ENCODE data around the gene BANF1. TPM values are rescaled to one million over a fixed set of nuclear protein-coding genes. Genes with fewer than 3 reads are reported as not detected.

BANF1 gene
- total RNA-seq, 4 donors from 2014 or later = 27.9 to 79.7 (median 34.0) TPM

- TF ChIP-seq POLR2AphosphoS5 (IDR thresholded peaks at IDR 0.05) (no peak), POLR2A (IDR thresholded peaks at IDR 0.05) (no peak), CTCF (IDR thresholded peaks at IDR 0.05) (no peak), EP300 (IDR thresholded peaks at IDR 0.05; ENCODE audit: low read depth) (no peak)
- Histone ChIP-seq H3K27me3 (no peaks in the 10 kb centered on the region), H3K27ac (no peak overlapping the region), H3K36me3 (no peaks in the 10 kb centered on the region), H3K9me3 (no peaks in the 10 kb centered on the region), H3K4me3 (no peak overlapping the region), H3K4me1 (peaks cover 0 to 7% (median 2%) of the 10 kb centered on the region in 4 donors)
- in situ Hi-C loops (cut with MboI; ENCODE audit: low pct_ligation_motif_present in 1 of 4, low pct_unique_long_range_greater_than_20kb in 1 of 4, low sequenced_read_pairs in 3 of 4) = no loop called here
- intact Hi-C loops (cut with DNase I; ENCODE audit: low total_unique reads) = no loop called here
- 90 to 97% methylated on average over 2 to 81 of the region's 81 CpGs for WGBS, 2 donors (ENCODE audit: low coverage in 1 of 2)
- DNase-seq = no peak
Observed at GRCh38 chr11:66042227-66042995, 40.1 kb downstream of the BANF1 start.

- in situ Hi-C loops (cut with MboI; ENCODE audit: low pct_ligation_motif_present in 1 of 4, low pct_unique_long_range_greater_than_20kb in 1 of 4, low sequenced_read_pairs in 3 of 4) = no loop called here
- Histone ChIP-seq H3K27me3 (peaks cover 6% of the 10 kb centered on the region), H3K4me1 (peaks cover 0 to 7% (median 2%) of the 10 kb centered on the region in 4 donors), H3K9me3 (no peaks in the 10 kb centered on the region), H3K36me3 (no peaks in the 10 kb centered on the region), H3K27ac (no peak overlapping the region), H3K4me3 (no peak overlapping the region)
- TF ChIP-seq EP300 (IDR thresholded peaks at IDR 0.05; ENCODE audit: low read depth) (no peak), POLR2AphosphoS5 (IDR thresholded peaks at IDR 0.05) (no peak), POLR2A (IDR thresholded peaks at IDR 0.05) (no peak), CTCF (IDR thresholded peaks at IDR 0.05) (no peak)
- intact Hi-C loops (cut with DNase I; ENCODE audit: low total_unique reads) = no loop called here
- no peak for DNase-seq
- 96 to 98% methylated on average over 13 to 88 of the region's 88 CpGs for WGBS, 2 donors (ENCODE audit: low coverage in 1 of 2)
Observed at GRCh38 chr11:66042996-66043906, 40.9 kb downstream of the BANF1 start.

- no peak overlapping the region for H3K27ac ChIP-seq
- H3K27me3 ChIP-seq = peaks cover 18% of the 10 kb centered on the region
- peaks cover 0 to 7% (median 4%) of the 10 kb centered on the region in 4 donors for H3K4me1 ChIP-seq
- H3K4me3 ChIP-seq = no peak overlapping the region
- intact Hi-C loops (cut with DNase I; ENCODE audit: low total_unique reads) (no loop called here), in situ Hi-C loops (cut with MboI; ENCODE audit: low pct_ligation_motif_present in 1 of 4, low pct_unique_long_range_greater_than_20kb in 1 of 4, low sequenced_read_pairs in 3 of 4) (no loop called here)
- no peaks in the 10 kb centered on the region for H3K9me3 ChIP-seq
- DNase-seq = no peak
- TF ChIP-seq POLR2A (IDR thresholded peaks at IDR 0.05) (no peak), CTCF (IDR thresholded peaks at IDR 0.05) (no peak), EP300 (IDR thresholded peaks at IDR 0.05; ENCODE audit: low read depth) (no peak), POLR2AphosphoS5 (IDR thresholded peaks at IDR 0.05) (no peak)
- WGBS, 2 donors (ENCODE audit: low coverage in 1 of 2) = 45 to 64% methylated on average over 3 to 6 of the region's 6 CpGs
- H3K36me3 ChIP-seq = no peaks in the 10 kb centered on the region
Observed at GRCh38 chr11:66044757-66045156, 42.5 kb downstream of the BANF1 start.

DNA sequence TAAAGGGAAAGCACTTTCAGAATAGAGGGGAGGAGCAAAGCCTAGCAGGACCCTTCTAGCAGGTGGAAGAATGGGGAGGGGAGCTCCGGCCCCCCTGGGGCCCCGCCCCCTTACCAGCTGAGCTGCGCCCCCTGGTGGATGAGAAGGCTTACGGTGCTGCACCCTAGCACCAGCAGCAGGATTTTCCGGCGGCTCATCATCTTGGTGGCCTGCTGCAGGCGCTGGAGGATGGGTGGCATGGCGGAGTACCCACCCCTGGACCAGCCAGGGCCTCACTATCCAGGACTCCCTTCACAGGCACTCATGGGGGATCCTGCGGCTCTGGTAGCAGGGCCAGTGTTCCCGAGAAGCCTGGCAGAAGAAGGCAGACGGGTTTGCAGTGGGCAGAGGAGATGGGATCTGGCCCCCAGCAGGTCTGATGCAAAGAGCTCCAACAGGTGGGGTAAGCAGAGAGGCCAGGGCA lies 42.9 kb downstream of the BANF1 start:
- H3K9me3 ChIP-seq = no peaks in the 10 kb centered on the region
- 13% methylated on average over 11 of the region's 11 CpGs; no CpG with 5 or more reads in 1 of the 2 donors for WGBS, 2 donors (ENCODE audit: low coverage in 1 of 2)
- peaks cover 18% of the 10 kb centered on the region for H3K27me3 ChIP-seq
- intact Hi-C loops (cut with DNase I; ENCODE audit: low total_unique reads) = no loop called here
- no peak overlapping the region for H3K4me3 ChIP-seq
- peaks cover 0 to 7% (median 4%) of the 10 kb centered on the region in 4 donors for H3K4me1 ChIP-seq
- no peaks in the 10 kb centered on the region for H3K36me3 ChIP-seq
- TF ChIP-seq POLR2AphosphoS5 (IDR thresholded peaks at IDR 0.05) (no peak), CTCF (IDR thresholded peaks at IDR 0.05) (peak; percentile 77 to 94 (median 92))
- H3K27ac ChIP-seq = no peak overlapping the region
- DNase-seq = peak; percentile 83
- in situ Hi-C loops (cut with MboI; ENCODE audit: low pct_ligation_motif_present in 1 of 4, low pct_unique_long_range_greater_than_20kb in 1 of 4, low sequenced_read_pairs in 3 of 4) = no loop called here
